Measurements from ENCODE around the gene KLKB1.

The KLKB1 gene

GRCh38 chr4:186227221-186227620, at the start of gene KLKB1:
Gene KLKB1 (plus strand): TSS chr4:186227507. CDS start chr4:186228196, 689 bp downstream.
- DNase-seq = no peak

- DNase-seq = no peak
Observed at GRCh38 chr4:186188107-186188506, 39.2 kb upstream of the KLKB1 start.

GRCh38 chr4:186189656-186190055, 37.7 kb upstream of the KLKB1 start:
- DNase-seq = no peak

- peak; percentile 63 for DNase-seq
Observed at GRCh38 chr4:186190581-186191199, 36.6 kb upstream of the KLKB1 start.

GRCh38 chr4:186191200-186192065, 35.9 kb upstream of the KLKB1 start, which contains the start of gene CYP4V2:
Gene CYP4V2 (plus strand): TSS chr4:186191567. CDS start chr4:186191824, 257 bp downstream.
- DNase-seq = peak; percentile 84

- peak; percentile 72 for DNase-seq
Observed at GRCh38 chr4:186192066-186192612, 35.2 kb upstream of the KLKB1 start.

GRCh38 chr4:186193851-186194250, 33.5 kb upstream of the KLKB1 start:
- DNase-seq = no peak

GRCh38 chr4:186196063-186196462, 31.2 kb upstream of the KLKB1 start:
- no peak for DNase-seq

- no peak for DNase-seq
Observed at GRCh38 chr4:186200516-186200915, 26.8 kb upstream of the KLKB1 start.

- no peak for DNase-seq
Observed at GRCh38 chr4:186201010-186201409, 26.3 kb upstream of the KLKB1 start.

GRCh38 chr4:186201535-186202230, 25.6 kb upstream of the KLKB1 start:
- DNase-seq = no peak

- no peak for DNase-seq
Observed at GRCh38 chr4:186202490-186203140, 24.7 kb upstream of the KLKB1 start.

- DNase-seq = no peak
Observed at GRCh38 chr4:186203406-186203805, 23.9 kb upstream of the KLKB1 start.

- no peak for DNase-seq
Observed at GRCh38 chr4:186204103-186204559, 23.2 kb upstream of the KLKB1 start.

- DNase-seq = no peak
Observed at GRCh38 chr4:186204686-186205085, 22.6 kb upstream of the KLKB1 start.

GRCh38 chr4:186205156-186205555, 22.2 kb upstream of the KLKB1 start:
- DNase-seq = no peak

- no peak for DNase-seq
Observed at GRCh38 chr4:186216465-186217024, 10.8 kb upstream of the KLKB1 start.

GRCh38 chr4:186217733-186218293, 9.5 kb upstream of the KLKB1 start:
- no peak for DNase-seq

- no peak for DNase-seq
Observed at GRCh38 chr4:186221624-186222023, 5.7 kb upstream of the KLKB1 start.

GRCh38 chr4:186225848-186226247, 1.5 kb upstream of the KLKB1 start:
- DNase-seq = no peak

GRCh38 chr4:186226521-186227189, 652 bp upstream of the KLKB1 start:
- no peak for DNase-seq
